ENCODE data around the gene KTI12. TPM values are rescaled to one million over a fixed set of nuclear protein-coding genes. Genes with fewer than 3 reads are reported as not detected.

The KTI12 gene
- total and polyA plus RNA-seq, 2 donors (not counting 3 experiments of a cell fraction or from before 2014, with no cell fraction given), result 10.0 to 12.7 TPM

DNA sequence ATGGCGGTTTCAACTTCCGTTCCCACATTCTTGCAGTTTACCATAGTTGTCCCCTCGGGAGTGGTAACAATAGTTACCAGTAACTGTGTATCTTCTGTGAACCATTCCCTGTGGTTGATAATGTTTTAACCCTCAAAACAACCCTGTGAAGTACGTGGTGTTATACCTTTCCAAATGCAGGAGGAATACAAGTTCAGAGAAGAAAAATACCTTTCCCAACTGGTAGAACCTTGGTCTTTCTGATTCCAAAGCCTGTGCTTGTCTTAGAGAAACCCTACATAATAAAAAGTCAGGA, 23.3 kb upstream of the KTI12 start:
- peak overlapping the region; percentile 71 for H3K9ac ChIP-seq (replicated peaks; ENCODE audit: extremely low read depth, insufficient read depth, low read length)
- TF ChIP-seq POLR2AphosphoS5 (IDR thresholded peaks at IDR 0.05; ENCODE audit: insufficient read depth, low read depth, low read length), result no peak
- TF ChIP-seq GATA2 (IDR thresholded peaks at IDR 0.05; ENCODE audit: insufficient read depth, insufficient read length, low read depth, low read length), result no peak
- TF ChIP-seq, protein P1, sequence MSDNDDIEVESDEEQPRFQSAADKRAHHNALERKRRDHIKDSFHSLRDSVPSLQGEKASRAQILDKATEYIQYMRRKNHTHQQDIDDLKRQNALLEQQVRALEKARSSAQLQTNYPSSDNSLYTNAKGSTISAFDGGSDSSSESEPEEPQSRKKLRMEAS (IDR thresholded peaks at IDR 0.05; ENCODE audit: insufficient read depth, insufficient read length), result no peak
- TF ChIP-seq EZH2 (IDR thresholded peaks at IDR 0.05; ENCODE audit: borderline replicate concordance, low read depth, low read length, severe bottlenecking), result no peak
- TF ChIP-seq MYC (IDR thresholded peaks at IDR 0.05; ENCODE audit: low read depth, low read length), result no peak
- TF ChIP-seq CTCF (IDR thresholded peaks at IDR 0.05; ENCODE audit: extremely low read depth in 1 of 2, insufficient read depth in 1 of 2, low read depth in 1 of 2, low read length in 2 of 2), result no peak
- TF ChIP-seq FOS (IDR thresholded peaks at IDR 0.05; ENCODE audit: borderline replicate concordance, insufficient read depth, low read length), result no peak
- TF ChIP-seq JUN (IDR thresholded peaks at IDR 0.05; ENCODE audit: borderline replicate concordance, insufficient read depth, insufficient read length, low read depth), result no peak
- no peak for TF ChIP-seq POLR2A (IDR thresholded peaks at IDR 0.05; ENCODE audit: low read depth, low read length)
- H2AFZ ChIP-seq (ENCODE audit: low read depth, low read length), result peak overlapping the region; percentile 67
- no peaks in the 10 kb centered on the region for H3K9me3 ChIP-seq (replicated peaks; ENCODE audit: control insufficient read depth, insufficient read depth, low read length)
- DNase-seq (ENCODE audit: low read depth, low spot score) (no peak), FAIRE-seq (no peak)
- peaks cover 24% of the 10 kb centered on the region for H3K4me1 ChIP-seq (ENCODE audit: control insufficient read depth, extremely low read depth, insufficient read depth, low read length)
- H3K4me3 ChIP-seq (replicated peaks in 1 of 3; ENCODE audit: insufficient read depth in 1 of 3, low read depth in 1 of 3, low read length in 3 of 3), result peak overlapping the region; percentile 62 to 92 (median 84)
- CTCF ChIA-PET, result no interaction called here
- H3K79me2 ChIP-seq (ENCODE audit: control insufficient read depth, insufficient read depth, low read length), result peaks cover 51% of the 10 kb centered on the region
- intact Hi-C loops (cut with micrococcal nuclease), result loop anchor here (2.0 to 5.0 kb wide), 2 partner anchors 160 to 310 kb away; partner anchors contain the start of gene CC2D1B
- H4K20me1 ChIP-seq (replicated peaks; ENCODE audit: control insufficient read depth, extremely low read depth, insufficient read depth, low read length), result no peaks in the 10 kb centered on the region
- H3K27me3 ChIP-seq (ENCODE audit: control insufficient read depth in 2 of 2, insufficient read depth in 2 of 2, low read length in 2 of 2), result no peaks in the 10 kb centered on the region
- peak overlapping the region; percentile 98 for H3K4me2 ChIP-seq (ENCODE audit: insufficient read depth, low read length)
- dilution Hi-C loops (cut with MboI; ENCODE audit: extremely low pct_ligation_motif_present, low sequenced_read_pairs), result no loop called here
- BruUV-seq (replicated peaks), result TSS peak; percentile 46
- peaks cover 9 to 10% of the 10 kb centered on the region in 2 experiments for H3K36me3 ChIP-seq (ENCODE audit: control insufficient read depth in 2 of 2, extremely low read depth in 1 of 2, insufficient read depth in 2 of 2, low read length in 2 of 2)
- POLR2A ChIA-PET, result no interaction called here
- peak overlapping the region; percentile 59 for H3K27ac ChIP-seq (ENCODE audit: insufficient read depth, low read depth, low read length)
- H3K9me1 ChIP-seq (replicated peaks; ENCODE audit: control insufficient read depth, extremely low read depth, insufficient read depth, low read length), result no peaks in the 10 kb centered on the region
